Breast epithelium (tissue), 3 donors: ENCODE measurements around the gene COLQ.

Experiments
- CTCF ChIP-seq, 3 donors: fragments of 450-650 bp; IDR thresholded peaks; one replicate each; pipeline ENCODE4 v1.5.1; 2016 to 2017; ENCODE audit warnings: antibody characterized with exemption in 3 of 3, mild to moderate bottlenecking in 3 of 3, moderate library complexity in 3 of 3
- POLR2A ChIP-seq: fragments of 450-650 bp; IDR thresholded peaks from one replicate; pipeline ENCODE4 v1.6.1; 2016; ENCODE audit warnings: antibody characterized with exemption, mild to moderate bottlenecking, moderate library complexity
- POLR2AphosphoS5 ChIP-seq, 3 donors: sonication (generic); formaldehyde crosslinking; IDR thresholded peaks; one replicate each; pipeline ENCODE4 v1.6.1; 2017; ENCODE audit warnings: antibody characterized with exemption in 3 of 3

GRCh38 chr3:15527031-15527459 is 5.5 kb upstream of the COLQ start:
- TF ChIP-seq CTCF (IDR thresholded peaks at IDR 0.05), result no peak
- no peak for TF ChIP-seq POLR2A
- no peak for TF ChIP-seq POLR2AphosphoS5 (IDR thresholded peaks at IDR 0.05)
